ENCODE results near the gene RGS3. TPM values are rescaled to one million over a fixed set of nuclear protein-coding genes. Genes with fewer than 3 reads are reported as not detected.

RGS3 gene
- total RNA-seq, 2 experiments from 2014 or later = 51.0 to 51.5 TPM

GRCh38 chr9:113476511-113476916 lies 13.0 kb downstream of the RGS3 start:
- ATAC-seq = no peak
- POLR2A ChIA-PET = no interaction called here
- TF ChIP-seq, protein P1, sequence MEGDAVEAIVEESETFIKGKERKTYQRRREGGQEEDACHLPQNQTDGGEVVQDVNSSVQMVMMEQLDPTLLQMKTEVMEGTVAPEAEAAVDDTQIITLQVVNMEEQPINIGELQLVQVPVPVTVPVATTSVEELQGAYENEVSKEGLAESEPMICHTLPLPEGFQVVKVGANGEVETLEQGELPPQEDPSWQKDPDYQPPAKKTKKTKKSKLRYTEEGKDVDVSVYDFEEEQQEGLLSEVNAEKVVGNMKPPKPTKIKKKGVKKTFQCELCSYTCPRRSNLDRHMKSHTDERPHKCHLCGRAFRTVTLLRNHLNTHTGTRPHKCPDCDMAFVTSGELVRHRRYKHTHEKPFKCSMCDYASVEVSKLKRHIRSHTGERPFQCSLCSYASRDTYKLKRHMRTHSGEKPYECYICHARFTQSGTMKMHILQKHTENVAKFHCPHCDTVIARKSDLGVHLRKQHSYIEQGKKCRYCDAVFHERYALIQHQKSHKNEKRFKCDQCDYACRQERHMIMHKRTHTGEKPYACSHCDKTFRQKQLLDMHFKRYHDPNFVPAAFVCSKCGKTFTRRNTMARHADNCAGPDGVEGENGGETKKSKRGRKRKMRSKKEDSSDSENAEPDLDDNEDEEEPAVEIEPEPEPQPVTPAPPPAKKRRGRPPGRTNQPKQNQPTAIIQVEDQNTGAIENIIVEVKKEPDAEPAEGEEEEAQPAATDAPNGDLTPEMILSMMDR (IDR thresholded peaks at IDR 0.05) = no peak
- no peaks in the 10 kb centered on the region for H3K9me3 Mint-ChIP-seq
- no peak overlapping the region for H3K27ac Mint-ChIP-seq
- H3K36me3 Mint-ChIP-seq (ENCODE audit: low read depth) = no peaks in the 10 kb centered on the region
- peaks cover 15% of the 10 kb centered on the region for H3K4me1 Mint-ChIP-seq (ENCODE audit: low read depth)
- no peak overlapping the region for H3K4me3 Mint-ChIP-seq
- H3K27me3 Mint-ChIP-seq = no peaks in the 10 kb centered on the region
- no peak for DNase-seq
- intact Hi-C loops (cut with micrococcal nuclease) = no loop called here
- CTCF ChIA-PET = interaction anchor here (0.9 to 1.1 kb wide), 2 partner anchors 21 to 178 kb away, joined by 3 read pairs; no protein-coding TSS in a partner anchor

DNA sequence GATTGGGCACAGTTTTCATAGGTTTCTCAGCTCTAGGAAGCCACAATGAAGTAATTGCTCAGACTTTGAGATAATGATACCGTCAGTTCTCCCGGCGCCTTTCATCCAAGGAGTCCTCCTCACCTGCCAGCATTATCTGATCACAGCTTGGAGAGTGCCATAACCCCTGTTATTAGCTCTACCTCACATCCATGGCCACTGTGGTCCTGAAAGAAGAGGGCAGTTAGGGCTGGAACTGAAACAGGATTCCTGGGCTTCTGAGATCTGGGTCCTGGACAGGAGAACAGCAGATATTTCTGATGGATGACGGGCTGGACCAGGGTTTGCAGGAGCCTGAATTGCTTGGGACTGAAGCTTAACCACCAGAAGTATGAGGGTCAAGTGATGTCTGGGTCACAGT lies 13.5 kb downstream of the RGS3 start:
- DNase-seq = no peak
- Mint-ChIP-seq H3K4me3 (no peak overlapping the region), H3K36me3 (ENCODE audit: low read depth) (no peaks in the 10 kb centered on the region), H3K4me1 (ENCODE audit: low read depth) (peaks cover 15% of the 10 kb centered on the region), H3K27ac (no peak overlapping the region), H3K9me3 (no peaks in the 10 kb centered on the region), H3K27me3 (no peaks in the 10 kb centered on the region)
- TF ChIP-seq, protein P1 (IDR thresholded peaks at IDR 0.05) = no peak
- ATAC-seq = no peak
- CTCF ChIA-PET = interaction anchor here (0.7 to 1.1 kb wide), 2 partner anchors 19 to 22 kb away, joined by 3 read pairs; no protein-coding TSS in a partner anchor
- POLR2A ChIA-PET = interaction anchor here (1.0 kb wide), 1 partner anchor 40 kb away, joined by 4 read pairs; no protein-coding TSS in a partner anchor
- intact Hi-C loops (cut with micrococcal nuclease) = no loop called here

GRCh38 chr9:113477661-113478060 lies 14.1 kb downstream of the RGS3 start:
- ATAC-seq = no peak
- Mint-ChIP-seq H3K27ac (no peak overlapping the region), H3K9me3 (no peaks in the 10 kb centered on the region), H3K4me1 (ENCODE audit: low read depth) (peaks cover 15% of the 10 kb centered on the region), H3K4me3 (no peak overlapping the region), H3K36me3 (ENCODE audit: low read depth) (no peaks in the 10 kb centered on the region), H3K27me3 (no peaks in the 10 kb centered on the region)
- TF ChIP-seq, protein P1 (IDR thresholded peaks at IDR 0.05) = no peak
- intact Hi-C loops (cut with micrococcal nuclease) = no loop called here
- no peak for DNase-seq
- POLR2A ChIA-PET = interaction anchor here (1.0 kb wide), 1 partner anchor 40 kb away, joined by 4 read pairs; no protein-coding TSS in a partner anchor
- CTCF ChIA-PET = interaction anchor here (0.7 to 1.1 kb wide), 2 partner anchors 20 to 22 kb away, joined by 3 read pairs; no protein-coding TSS in a partner anchor

GRCh38 chr9:113479174-113479621 lies 15.7 kb downstream of the RGS3 start:
- TF ChIP-seq, protein P1 (IDR thresholded peaks at IDR 0.05) = no peak
- CTCF ChIA-PET = interaction anchor here (1.3 kb wide), 1 partner anchor 79 kb away, joined by 3 read pairs; no protein-coding TSS in a partner anchor
- intact Hi-C loops (cut with micrococcal nuclease) = no loop called here

GRCh38 chr9:113480612-113481011 lies 17.1 kb downstream of the RGS3 start:
- Mint-ChIP-seq H3K4me1 (ENCODE audit: low read depth) (peaks cover 15% of the 10 kb centered on the region), H3K4me3 (no peak overlapping the region), H3K27ac (no peak overlapping the region), H3K27me3 (no peaks in the 10 kb centered on the region), H3K9me3 (no peaks in the 10 kb centered on the region), H3K36me3 (ENCODE audit: low read depth) (no peaks in the 10 kb centered on the region)
- ATAC-seq (no peak), DNase-seq (no peak)
- POLR2A ChIA-PET = no interaction called here
- TF ChIP-seq, protein P1 (IDR thresholded peaks at IDR 0.05) = no peak
- intact Hi-C loops (cut with micrococcal nuclease) = no loop called here
- CTCF ChIA-PET = no interaction called here

More at GRCh38 chr9:113479174-113479621, 15.7 kb downstream of the RGS3 start:
- Mint-ChIP-seq H3K27ac (no peak overlapping the region), H3K27me3 (no peaks in the 10 kb centered on the region), H3K36me3 (ENCODE audit: low read depth) (no peaks in the 10 kb centered on the region), H3K9me3 (no peaks in the 10 kb centered on the region), H3K4me3 (no peak overlapping the region), H3K4me1 (ENCODE audit: low read depth) (peaks cover 15% of the 10 kb centered on the region)
- POLR2A ChIA-PET = interaction anchor here (1.2 kb wide), 1 partner anchor 10 kb away, joined by 4 read pairs; no protein-coding TSS in a partner anchor
- DNase-seq (peak; percentile 74), ATAC-seq (peak; percentile 88)

Measured in activated CD8-positive, alpha-beta T cell treated with anti-CD3 and anti-CD28 coated beads for 36 hours (primary cell).